Spinal cord (tissue), 10 donors: ENCODE results near the gene PLSCR4. TPM values are rescaled to one million over a fixed set of nuclear protein-coding genes. Genes with fewer than 3 reads are reported as not detected.
A peak's percentile ranks its signal among the peaks of the same experiment; 100 is the strongest.

ENCODE experiments used
- DNase-seq, 6 donors: peaks; one replicate each; pipeline versions ENCODE4 v3.0.0 to v3.0.0-alpha.2; 2013 to 2015; ENCODE audit warnings: low spot score in 6 of 6, low read depth in 4 of 6
- H3K27ac ChIP-seq: one replicate; pipeline ENCODE4 v1.5.1; 2013; ENCODE audit warnings: low read depth, low read length, control low read depth
- H3K27me3 ChIP-seq: one replicate; pipeline ENCODE4 v1.6.1; 2013; ENCODE audit warnings: low read length; ENCODE audit not compliant: control insufficient read depth, insufficient read depth
- H3K36me3 ChIP-seq: one replicate; pipeline ENCODE4 v1.6.1; 2013; ENCODE audit warnings: low read length; ENCODE audit not compliant: control insufficient read depth, insufficient read depth
- H3K4me1 ChIP-seq: one replicate; pipeline ENCODE4 v1.6.1; 2013; ENCODE audit warnings: low read length; ENCODE audit not compliant: control insufficient read depth, insufficient read depth
- H3K4me3 ChIP-seq: one replicate; pipeline ENCODE4 v1.5.1; 2013; ENCODE audit warnings: low read depth, low read length, control low read depth
- H3K9me3 ChIP-seq: one replicate; pipeline ENCODE4 v1.6.1; 2013; ENCODE audit warnings: low read length; ENCODE audit not compliant: control insufficient read depth, insufficient read depth
- WGBS: methylation state at CpG from one replicate; pipeline ENCODE4 v1.1.5; 2013; ENCODE audit warnings: missing lambda C conversion rate; ENCODE audit not compliant: insufficient coverage; 5-methylcytosine and 5-hydroxymethylcytosine counted together
- polyA plus RNA-seq, 2 donors: library from polyadenylated mRNA; unstranded; fragments of 120-200 nt; gene quantifications; one replicate each; pipeline ENCODE4 v1.2.1, GENCODE V29; 2013; ENCODE audit not compliant: insufficient read length in 2 of 2
- total RNA-seq, 2 donors: library from RNA; depleted of rRNA in 1 of 2; stranded (reverse); fragments of 120-200 nt in 1 of 2; fragments of >200 nt in 1 of 2; gene quantifications; one replicate each; pipeline versions ENCODE4 v1.2.3 to v1.2.4, GENCODE V29; 2013 to 2014
- donor health status: healthy.

PLSCR4 gene
- total and polyA plus RNA-seq, 4 donors: 23.3 to 61.3 (median 40.4) TPM

GRCh38 chr3:146142757-146143156, 108.1 kb downstream of the PLSCR4 start:
- peak in 1 of 6 donors; percentile 75 for DNase-seq

More at GRCh38 chr3:146142757-146143156, 108.1 kb downstream of the PLSCR4 start:
- Histone ChIP-seq H3K27ac (peak overlapping the region; percentile 62), H3K9me3 (no peaks in the 10 kb centered on the region), H3K27me3 (no peaks in the 10 kb centered on the region), H3K4me1 (no peaks in the 10 kb centered on the region), H3K4me3 (no peak overlapping the region), H3K36me3 (no peaks in the 10 kb centered on the region)
- WGBS: 42% methylated on average over 1 of the region's 3 CpGs

Other genes with a start within 250 kb of the PLSCR4 start
- gene PLOD2, start 89.9 kb downstream of the PLSCR4 start, total RNA-seq: 10 to 100 TPM; 67.7 to 71.7 TPM
- gene PLOD2, start 89.9 kb downstream of the PLSCR4 start, polyA plus RNA-seq: 10 to 100 TPM; 44.6 to 61.2 TPM
- under 1 TPM in 1 of 2 donors, not detected in 1; 0.22 TPM for gene PLSCR2, start 218.5 kb upstream of the PLSCR4 start, total RNA-seq
- gene PLSCR2, start 218.5 kb upstream of the PLSCR4 start, polyA plus RNA-seq: under 1 TPM in 1 of 2 donors, not detected in 1; 0.30 TPM